Islet precursor cell (in vitro differentiated cells): ENCODE data around the gene RXRA.

Experiments used
- DNase-seq: peaks from one replicate; pipeline ENCODE4 v3.0.0-alpha.2; 2018

RXRA gene

GRCh38 chr9:134420281-134420845 lies 94.1 kb downstream of the RXRA start:
- no peak for DNase-seq

GRCh38 chr9:134420974-134421432 lies 94.7 kb downstream of the RXRA start:
- no peak for DNase-seq

GRCh38 chr9:134421888-134422287 lies 95.6 kb downstream of the RXRA start:
- no peak for DNase-seq

- no peak for DNase-seq
Observed at GRCh38 chr9:134422301-134423090, 96.2 kb downstream of the RXRA start.

- DNase-seq: no peak
Observed at GRCh38 chr9:134423166-134423565, 96.9 kb downstream of the RXRA start.

GRCh38 chr9:134423749-134424148 lies 97.5 kb downstream of the RXRA start:
- DNase-seq: no peak

- no peak for DNase-seq
Observed at GRCh38 chr9:134424818-134425217, 98.6 kb downstream of the RXRA start.

- DNase-seq: no peak
Observed at GRCh38 chr9:134425401-134425800, 99.1 kb downstream of the RXRA start.

- peak; percentile 70 for DNase-seq
Observed at GRCh38 chr9:134425812-134426211, 99.6 kb downstream of the RXRA start.

GRCh38 chr9:134426436-134426835 lies 100.2 kb downstream of the RXRA start:
- DNase-seq: no peak

GRCh38 chr9:134427153-134427782 lies 101.0 kb downstream of the RXRA start:
- DNase-seq: no peak

- no peak for DNase-seq
Observed at GRCh38 chr9:134428559-134428958, 102.3 kb downstream of the RXRA start.

- no peak for DNase-seq
Observed at GRCh38 chr9:134429007-134429406, 102.8 kb downstream of the RXRA start.

GRCh38 chr9:134429481-134429880 lies 103.2 kb downstream of the RXRA start:
- DNase-seq: no peak

- DNase-seq: no peak
Observed at GRCh38 chr9:134431095-134431494, 104.8 kb downstream of the RXRA start.

GRCh38 chr9:134431626-134432025 lies 105.4 kb downstream of the RXRA start:
- DNase-seq: no peak

GRCh38 chr9:134432471-134432870 lies 106.2 kb downstream of the RXRA start:
- no peak for DNase-seq

GRCh38 chr9:134433101-134433500 lies 106.8 kb downstream of the RXRA start:
- no peak for DNase-seq

GRCh38 chr9:134433909-134434882 lies 107.9 kb downstream of the RXRA start:
- no peak for DNase-seq

GRCh38 chr9:134434894-134435506 lies 108.7 kb downstream of the RXRA start:
- no peak for DNase-seq

GRCh38 chr9:134435550-134436378 lies 109.5 kb downstream of the RXRA start:
- DNase-seq: no peak

- no peak for DNase-seq
Observed at GRCh38 chr9:134436379-134436762, 110.1 kb downstream of the RXRA start.
